ENCODE data around the gene MAGI2.
"Not testable (repeated sequence)": the region's sequence is repeated elsewhere in the genome, so short reads cannot be mapped to it uniquely, and the experiment has no call there.

Gene MAGI2

GRCh38 chr7:79157281-79157680 is 296.2 kb downstream of the MAGI2 start:
- DNase-seq (ENCODE audit: low read depth): no peak

- DNase-seq (ENCODE audit: low read depth): no peak
These were observed 303.6 kb downstream of the MAGI2 start for GRCh38 chr7:79149831-79150230.

DNA sequence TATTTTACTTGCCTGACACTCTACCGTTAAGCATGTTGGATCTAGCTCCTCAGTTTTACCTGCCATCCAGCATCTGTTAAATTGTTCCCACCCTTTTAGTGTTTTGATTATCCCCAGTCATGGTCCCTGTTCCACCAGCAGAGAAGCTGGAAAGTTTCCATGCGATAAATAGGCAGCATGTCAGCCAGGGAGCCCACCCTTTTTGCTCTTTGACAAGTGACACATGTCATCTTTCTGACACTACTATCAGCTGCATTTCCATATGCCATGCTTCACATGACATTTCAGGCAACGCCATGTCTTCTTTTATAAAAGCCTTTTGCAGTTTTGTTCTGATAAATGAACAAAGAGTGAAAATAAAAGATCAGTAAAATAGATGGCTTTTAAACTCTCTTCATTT is 310.8 kb downstream of the MAGI2 start:
- DNase-seq (ENCODE audit: low read depth): no peak

- DNase-seq (ENCODE audit: low read depth): no peak
These were observed 312.2 kb downstream of the MAGI2 start for GRCh38 chr7:79141252-79141651.

DNA sequence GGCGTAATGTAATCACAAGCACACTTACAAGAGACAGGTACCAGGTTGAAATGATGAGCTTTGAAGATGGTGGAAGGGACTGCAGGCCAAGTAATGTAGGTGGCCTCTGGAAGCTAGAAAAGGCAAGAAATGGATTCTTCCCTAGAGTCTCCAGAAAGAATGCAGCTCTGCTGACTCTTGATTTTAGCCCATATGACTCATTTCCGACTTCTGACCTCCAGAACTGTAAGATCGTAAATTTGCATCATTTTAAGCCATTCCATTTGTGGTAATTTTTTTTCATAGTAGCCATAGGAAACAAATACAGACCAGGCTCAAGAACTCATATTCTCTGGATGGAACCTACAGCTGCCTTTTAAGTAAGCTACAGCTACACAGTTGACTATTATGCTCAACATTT is 315.5 kb downstream of the MAGI2 start:
- no peak for DNase-seq (ENCODE audit: low read depth)

DNA sequence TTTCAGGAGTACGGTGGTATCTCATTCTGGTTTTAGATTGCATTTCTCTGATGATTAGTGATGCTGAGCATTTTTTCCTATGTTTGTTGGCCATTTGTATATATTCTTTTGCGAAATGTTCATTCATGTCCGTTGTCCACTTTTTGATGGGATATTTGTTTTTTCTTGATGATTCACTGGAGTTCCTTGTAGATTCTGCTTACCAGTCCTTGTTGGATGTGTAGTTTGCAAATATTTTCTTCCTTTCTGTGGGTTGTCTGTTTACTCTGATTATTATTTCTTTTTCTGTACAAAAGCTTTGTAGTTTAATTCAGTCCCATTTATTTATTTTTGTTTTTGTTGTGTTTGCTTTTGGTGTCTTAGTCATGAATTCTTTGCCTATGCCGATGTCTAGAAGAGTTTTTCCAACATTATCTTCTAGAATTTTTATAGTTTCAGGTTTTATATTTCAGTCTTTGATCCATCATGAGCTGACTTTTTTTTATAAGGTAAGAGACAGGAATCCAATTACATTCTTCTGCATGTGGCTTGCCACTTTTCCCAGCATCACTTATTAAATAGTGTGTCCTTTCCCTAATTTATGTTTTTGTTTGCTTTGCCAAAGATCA is 320.5 kb downstream of the MAGI2 start:
- DNase-seq (ENCODE audit: low read depth): no peak

DNA sequence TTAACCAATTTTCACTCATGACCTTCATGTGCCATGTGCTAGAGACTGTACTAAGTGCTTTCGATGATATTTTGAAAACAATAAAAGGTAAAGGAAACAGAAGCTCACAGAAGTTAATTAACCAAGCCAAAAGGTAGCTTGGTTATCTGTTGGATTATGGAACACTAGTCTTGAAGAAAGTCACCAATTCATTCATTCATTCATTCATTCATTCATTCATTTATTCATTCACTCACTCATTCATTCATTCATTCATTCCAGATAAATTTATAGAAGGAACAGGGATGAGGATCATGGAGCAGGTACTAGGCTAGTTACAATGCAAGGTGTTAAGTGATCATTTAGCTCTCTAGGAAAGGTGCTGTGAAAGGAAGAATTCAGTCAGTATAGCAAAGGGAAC is 322.8 kb downstream of the MAGI2 start:
- DNase-seq (ENCODE audit: low read depth): no peak

DNA sequence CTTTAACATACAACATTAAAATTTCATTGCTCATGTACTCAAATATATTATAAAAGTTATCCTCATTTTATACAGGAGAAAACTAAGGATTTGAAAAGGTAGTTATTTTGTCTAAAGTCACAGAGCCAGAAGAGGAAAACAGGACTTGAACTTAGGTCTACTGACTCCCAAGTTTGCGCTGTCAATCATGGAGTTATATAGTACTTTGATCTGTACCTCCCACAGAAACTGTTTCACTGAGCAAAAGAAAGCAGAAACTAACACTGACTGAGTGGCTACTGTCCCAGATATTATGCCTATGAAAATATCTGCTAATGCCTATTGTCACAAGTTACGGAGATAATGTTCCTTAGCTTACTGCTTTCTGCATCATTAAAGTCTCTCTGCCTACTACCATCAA is 329.1 kb downstream of the MAGI2 start:
- no peak for DNase-seq (ENCODE audit: low read depth)

DNA sequence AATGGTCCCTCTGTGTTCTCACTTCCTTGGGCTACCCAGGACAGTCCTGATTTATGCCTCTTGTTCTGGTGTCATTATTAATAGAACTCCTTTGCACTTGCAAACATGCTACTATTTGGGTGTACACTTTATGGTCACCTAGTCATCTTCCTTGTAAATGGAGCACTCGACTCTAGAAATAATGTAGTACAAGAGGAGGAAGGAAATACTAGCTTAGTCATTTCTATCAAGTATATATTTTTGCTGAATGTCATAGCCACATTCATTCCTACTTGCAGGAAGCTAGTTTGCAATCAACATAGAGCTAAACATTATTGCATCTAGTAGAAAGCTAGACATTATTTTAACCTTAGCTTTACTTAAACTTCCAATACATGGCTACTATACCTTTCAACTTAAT is 335.3 kb downstream of the MAGI2 start:
- DNase-seq (ENCODE audit: low read depth): no peak

- no peak for DNase-seq (ENCODE audit: low read depth)
These were observed 357.1 kb downstream of the MAGI2 start for GRCh38 chr7:79096361-79096805.

DNA sequence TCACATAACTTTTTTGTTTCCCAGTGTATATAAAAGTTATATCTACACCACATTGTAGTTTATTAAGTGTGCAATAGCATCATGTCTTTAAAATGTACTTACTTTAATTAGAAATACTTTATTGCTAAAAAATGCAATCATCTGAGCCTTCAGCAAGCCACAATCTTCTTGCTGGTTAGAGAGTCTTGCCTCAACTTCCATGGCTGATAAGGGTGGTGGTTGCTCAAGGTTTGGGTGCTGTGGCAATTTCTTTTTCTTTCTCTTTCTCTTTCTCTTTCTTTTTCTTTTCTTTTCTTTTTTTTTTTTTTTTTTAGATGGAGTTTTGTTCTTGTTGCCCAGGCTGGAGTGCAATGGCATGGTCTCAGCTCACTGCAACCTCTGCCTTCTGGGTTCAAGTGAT is 360.0 kb downstream of the MAGI2 start:
- no peak for DNase-seq (ENCODE audit: low read depth)

DNA sequence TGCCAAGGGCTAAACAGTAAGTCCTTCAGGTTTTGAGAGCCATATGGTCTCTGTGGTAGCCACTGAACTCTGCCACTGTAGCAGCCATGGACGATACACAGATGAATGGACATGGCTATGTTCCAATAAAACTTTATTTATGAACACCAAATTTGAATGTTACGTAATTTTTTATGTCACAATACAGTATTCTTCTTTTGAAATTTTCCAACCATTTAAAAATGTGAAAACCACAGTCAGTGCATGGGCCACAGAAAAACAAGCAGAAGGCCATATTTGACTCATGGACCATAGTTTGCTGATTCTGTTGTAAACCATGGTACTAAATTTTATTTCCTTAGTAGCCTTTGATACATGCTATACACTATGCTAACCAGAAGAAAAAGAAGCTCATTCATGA is 361.8 kb downstream of the MAGI2 start:
- DNase-seq (ENCODE audit: low read depth): no peak

- DNase-seq (ENCODE audit: low read depth): no peak
These were observed 362.5 kb downstream of the MAGI2 start for GRCh38 chr7:79091011-79091410.

DNA sequence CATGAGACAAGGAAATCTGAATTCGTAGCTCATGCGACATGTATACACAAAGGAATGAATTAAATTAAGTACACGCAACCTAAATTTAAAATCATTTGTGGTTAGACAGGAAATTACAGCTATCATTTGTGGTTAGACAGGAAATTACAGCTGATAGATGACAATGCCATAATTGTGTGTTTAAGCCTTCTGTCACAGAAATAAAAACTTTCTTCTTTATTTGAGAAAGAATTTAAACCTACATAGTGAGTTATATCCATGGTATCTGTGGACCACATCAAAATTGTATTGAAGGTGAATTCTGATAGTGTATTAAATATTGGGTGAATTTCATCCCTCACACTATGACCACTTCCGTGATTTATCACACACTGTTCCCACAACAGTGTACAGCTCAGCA is 362.9 kb downstream of the MAGI2 start:
- DNase-seq (ENCODE audit: low read depth): no peak

GRCh38 chr7:79084423-79084822 is 369.0 kb downstream of the MAGI2 start:
- DNase-seq (ENCODE audit: low read depth): no peak

DNA sequence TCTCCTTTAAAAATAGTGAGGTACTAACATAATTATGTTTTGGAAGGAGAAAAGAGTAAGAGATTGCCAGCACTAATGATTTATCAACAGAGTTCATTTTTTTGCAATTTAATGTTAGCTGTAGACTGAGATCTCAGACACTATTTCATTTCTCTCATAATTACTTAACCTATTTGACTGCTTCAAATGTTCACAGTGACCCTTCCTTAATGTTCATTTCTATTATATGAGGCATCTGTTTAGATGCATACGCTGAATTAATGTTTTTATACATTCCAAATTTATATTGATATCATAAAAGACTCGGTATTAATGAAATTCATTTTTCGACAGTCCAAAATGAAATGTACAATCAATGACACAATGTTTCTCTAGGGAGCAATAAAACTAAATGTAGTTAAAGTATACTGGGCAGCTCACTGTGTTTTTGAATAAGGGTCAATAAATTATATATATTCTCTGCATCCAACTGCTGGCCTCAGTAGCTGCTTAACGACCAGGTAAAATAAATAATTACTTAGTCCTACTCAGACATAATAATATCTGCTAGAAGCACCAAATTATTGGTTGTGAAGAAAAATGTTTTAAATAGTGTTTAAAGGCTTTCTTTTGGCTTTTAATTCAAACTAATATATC is 373.4 kb downstream of the MAGI2 start:
- DNase-seq (ENCODE audit: low read depth): no peak

DNA sequence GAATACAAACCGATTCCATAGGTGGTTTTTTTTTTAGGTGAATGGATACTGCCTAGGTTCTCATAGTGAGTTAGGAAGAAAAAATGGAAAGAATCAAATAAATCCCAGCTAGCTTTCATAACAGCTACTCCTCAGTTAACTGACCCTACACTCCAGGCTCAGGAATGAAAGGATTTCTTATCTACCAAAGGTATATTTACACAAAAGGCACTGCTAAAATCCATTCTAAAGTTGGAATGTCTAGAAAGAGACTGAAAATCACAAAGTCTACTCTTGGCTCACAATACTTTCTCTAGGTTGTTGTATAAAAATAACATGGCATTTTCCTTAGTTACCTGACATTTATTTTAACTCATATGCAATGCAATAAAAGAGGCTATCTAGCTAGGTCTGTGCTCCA is 375.2 kb downstream of the MAGI2 start:
- DNase-seq (ENCODE audit: low read depth): no peak

DNA sequence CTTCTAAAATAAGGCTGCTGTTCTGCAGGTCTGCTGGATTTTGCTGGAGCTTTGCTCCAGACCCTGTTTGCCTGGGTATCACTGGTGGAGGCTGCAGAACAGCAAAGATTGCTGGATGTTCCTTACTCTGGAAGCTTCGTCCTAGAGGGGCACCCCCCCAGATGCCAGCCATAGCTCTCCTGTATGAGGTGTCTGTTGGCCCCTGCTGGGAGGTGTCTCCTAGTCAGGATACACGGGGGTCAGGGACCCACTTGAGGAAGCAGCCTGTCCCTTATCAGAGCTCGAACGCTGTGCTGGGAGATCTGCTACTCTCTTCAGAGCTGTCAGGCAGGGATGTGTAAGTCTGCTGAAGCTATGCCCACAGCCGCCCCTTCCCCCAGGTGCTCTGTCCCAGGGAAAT is 382.3 kb downstream of the MAGI2 start:
- not testable (repeated sequence) for DNase-seq (ENCODE audit: low read depth)

- no peak for DNase-seq (ENCODE audit: low read depth)
These were observed 389.2 kb downstream of the MAGI2 start for GRCh38 chr7:79064187-79064823.

DNA sequence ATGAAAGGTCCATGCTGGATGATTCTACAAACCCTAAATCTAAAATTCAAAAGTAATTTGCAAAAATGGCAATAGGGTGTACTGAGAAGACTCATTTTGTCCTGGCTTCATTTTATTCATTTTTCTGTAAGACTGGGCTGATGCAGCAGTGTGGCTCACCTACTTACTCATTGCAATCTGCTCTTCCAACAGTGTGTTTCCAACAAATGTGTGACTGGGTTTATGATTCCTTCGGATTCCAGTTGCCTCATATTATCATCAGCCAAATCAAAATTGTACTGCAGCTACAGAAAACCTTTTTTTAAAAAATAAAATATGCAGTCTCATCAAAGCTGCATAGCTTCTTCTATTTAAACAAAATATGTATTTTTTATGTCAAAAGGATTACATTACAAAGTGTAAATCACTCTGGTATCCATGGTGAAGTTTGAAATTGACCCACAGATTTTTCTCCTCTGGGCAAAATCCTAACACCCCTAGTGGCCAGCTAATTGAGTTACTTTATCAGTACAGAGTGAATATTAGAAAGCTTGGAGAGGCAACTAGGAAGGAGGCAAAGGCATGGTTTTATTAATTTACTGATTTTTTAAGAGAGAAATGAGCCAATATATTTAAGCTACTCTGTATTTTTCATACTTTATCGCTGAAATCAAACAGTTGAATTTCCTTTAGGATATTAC is 390.3 kb downstream of the MAGI2 start:
- DNase-seq (ENCODE audit: low read depth): no peak

DNA sequence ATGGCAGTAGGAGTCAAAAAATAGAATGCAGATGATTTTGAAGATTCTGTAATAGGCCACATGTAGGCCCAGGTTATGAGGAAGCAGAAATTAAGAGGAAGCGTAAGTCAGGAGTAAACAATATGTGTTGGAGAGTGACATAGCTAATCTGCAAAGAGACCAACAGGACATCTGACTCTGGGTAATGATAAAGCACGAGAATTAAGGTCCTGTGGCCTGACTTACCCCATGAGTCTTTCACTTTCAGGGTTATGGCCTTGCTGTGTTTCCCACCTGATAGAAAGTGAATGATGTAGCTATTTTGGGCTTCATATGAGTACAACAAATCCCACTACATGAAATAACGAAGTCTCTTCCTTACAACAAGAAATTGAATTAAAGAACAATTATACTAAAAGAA is 393.0 kb downstream of the MAGI2 start:
- no peak for DNase-seq (ENCODE audit: low read depth)

GRCh38 chr7:79055722-79056415 is 397.6 kb downstream of the MAGI2 start:
- DNase-seq (ENCODE audit: low read depth): no peak

GRCh38 chr7:79051915-79052314 is 401.6 kb downstream of the MAGI2 start:
- no peak for DNase-seq (ENCODE audit: low read depth)

Data from stimulated activated CD8-positive, alpha-beta memory T cell treated with anti-CD3 and anti-CD28 coated beads, Interleukin-15, amount 100 ng/mL, for 1 hour (primary cell).